ENCODE data around the gene FBH1.
"Not testable (repeated sequence)": the region's sequence is repeated elsewhere in the genome, so short reads cannot be mapped to it uniquely, and the experiment has no call there.

The FBH1 gene

DNA sequence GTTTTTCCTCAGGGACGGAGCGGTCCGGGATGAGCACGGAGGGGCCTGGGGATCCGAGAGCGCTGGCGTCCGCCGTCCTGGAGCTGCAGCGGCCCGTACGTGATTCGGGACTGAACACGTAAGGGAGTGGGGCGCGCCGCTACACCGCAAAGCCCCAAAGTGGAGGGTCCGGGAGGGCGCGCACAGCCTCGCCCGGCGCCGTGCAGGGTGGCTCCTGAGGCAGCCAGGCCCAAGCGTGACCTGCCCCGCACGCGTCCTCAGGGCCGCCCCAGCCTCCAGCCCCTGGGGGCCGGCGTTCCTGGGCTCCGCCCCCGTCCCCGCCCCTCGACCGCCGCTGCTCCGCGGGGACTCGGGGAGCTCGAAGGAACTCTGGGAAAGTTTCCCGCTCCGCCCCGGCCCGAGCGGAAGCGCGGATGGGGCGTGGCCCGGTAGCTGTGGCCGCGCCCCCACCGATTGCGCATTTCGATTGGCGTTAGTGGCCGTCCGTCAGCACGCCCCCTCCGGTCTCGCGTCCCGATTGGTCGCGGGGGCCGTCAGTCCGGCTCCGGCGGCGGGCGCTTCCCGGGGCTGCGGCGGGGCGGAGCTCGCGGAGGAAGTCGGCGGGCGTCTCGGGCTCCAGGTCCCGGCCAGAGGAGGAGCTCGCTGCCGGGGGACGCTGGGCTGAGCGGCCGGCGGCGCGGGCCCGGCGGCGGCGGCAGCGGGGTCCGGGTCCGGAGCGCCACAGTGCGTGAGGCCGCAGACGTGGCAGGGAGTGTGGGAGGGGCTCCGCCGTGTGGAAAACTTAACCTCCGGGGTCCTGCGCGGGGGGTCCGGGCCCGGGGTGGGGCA is at the start of gene FBH1, which contains the start of gene ANKRD16:
FBH1 (plus strand) TSS at position 620 of the 828 bp plus-strand sequence; CDS start at position 723, 103 bp downstream.
ANKRD16 (minus strand) TSS at position 270 of the 828 bp plus-strand sequence. CDS start 539 bp downstream, outside the sequence.
- peak; percentile 92 for ATAC-seq

DNA sequence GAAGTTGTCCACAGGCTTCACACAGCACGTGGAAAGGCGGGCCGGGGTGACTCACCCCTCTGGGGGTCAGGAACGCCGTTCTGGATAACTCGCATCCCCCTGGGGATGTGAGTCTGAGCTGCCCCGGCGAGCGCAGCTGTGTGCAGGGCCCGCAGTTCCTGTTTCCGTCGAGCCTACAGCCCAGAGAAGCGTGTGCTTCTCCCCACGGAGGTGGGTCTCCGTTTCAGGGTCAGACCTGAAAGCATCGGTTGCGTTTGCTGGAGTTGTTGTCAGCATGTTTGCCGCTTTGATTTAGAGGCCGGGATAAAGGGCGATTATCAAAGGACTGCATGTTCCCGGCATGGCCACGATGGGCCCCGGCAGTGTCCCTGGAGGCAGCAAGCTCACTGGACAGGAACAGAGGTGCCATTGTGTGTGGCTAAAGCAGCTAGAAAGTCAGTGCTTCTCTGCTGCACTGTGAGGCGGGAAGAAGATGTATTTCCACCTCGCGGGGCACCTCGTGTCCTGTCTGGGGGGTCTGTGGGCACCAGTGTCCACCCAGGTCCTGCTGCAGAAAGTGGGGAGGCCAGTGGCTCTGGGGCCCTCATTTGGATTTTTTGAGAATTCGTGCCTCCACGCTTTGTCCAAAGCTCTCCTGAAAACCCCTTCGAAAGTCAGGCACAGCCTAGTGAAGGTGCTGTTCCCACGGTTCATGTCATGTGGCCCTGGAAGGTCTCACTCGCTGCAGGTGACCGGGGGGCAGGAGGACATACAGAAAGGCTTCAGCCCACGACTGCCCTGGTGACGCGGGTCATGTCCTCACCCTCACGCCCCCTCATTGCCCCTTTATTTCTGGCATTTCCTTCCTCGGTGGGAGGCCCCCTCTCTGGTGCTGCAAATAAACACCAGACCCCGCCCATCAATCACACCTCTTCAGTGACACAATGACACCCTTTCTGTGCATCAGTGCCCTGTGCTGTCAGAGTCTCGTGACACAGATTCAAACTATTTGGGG is 49.4 kb upstream of the FBH1 start:
- ATAC-seq (peak; percentile 19), DNase-seq (peak; percentile 40)

More for the DNA sequence above, at the start of gene FBH1, which contains the start of gene ANKRD16:
- peak; percentile 99 for DNase-seq

DNA sequence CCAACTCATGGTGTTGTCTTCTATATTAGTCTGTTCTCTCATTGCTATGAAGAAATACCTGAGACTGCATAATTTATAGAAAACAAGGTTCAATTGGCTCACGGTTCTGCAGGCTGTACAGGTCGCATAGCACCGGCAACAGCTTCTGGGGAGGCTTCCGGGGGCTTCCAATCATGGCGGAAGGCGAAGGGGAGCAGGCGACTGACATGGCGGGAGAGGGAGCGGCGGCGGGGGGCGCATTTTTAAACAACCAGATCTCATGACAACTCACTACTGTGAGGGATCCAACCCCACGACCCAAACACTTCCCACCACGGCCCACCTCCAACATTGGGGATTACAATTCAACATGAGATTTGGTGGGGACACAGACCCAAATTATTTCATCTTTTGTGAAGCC is 48.1 kb upstream of the FBH1 start:
- no peak for ATAC-seq
- no peak for DNase-seq

DNA sequence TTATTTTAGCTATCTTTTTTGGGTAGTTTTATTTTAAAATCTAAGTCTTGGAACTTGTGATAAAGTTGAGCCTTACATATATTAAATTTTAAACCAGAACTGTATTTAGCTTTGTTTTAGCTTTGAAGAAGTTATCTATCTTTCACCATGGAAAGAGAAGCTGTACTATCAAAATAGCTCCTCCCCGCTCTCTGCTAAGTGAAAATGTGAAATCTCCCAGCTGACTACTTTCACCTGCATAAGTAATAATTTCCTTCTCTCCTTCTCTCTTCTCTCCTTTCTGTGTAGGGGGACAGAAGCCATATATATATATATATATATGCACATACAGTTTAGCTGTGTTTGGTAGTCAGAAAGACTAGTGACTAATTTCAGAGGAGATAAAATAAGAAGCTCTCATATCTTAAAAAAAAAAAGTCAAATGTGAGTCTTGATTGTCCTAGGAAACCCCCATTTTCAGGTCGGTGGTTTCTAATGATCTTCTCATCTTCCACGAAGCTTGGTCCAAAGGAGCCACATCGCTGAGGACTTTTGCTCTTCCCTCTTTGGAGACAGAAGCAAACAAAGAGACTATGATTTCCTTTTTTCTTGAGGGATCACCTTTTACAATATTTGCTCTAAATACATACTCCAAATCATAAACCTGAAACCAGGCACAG is 46.2 kb upstream of the FBH1 start:
- no peak for DNase-seq
- ATAC-seq: peak; percentile 78

DNA sequence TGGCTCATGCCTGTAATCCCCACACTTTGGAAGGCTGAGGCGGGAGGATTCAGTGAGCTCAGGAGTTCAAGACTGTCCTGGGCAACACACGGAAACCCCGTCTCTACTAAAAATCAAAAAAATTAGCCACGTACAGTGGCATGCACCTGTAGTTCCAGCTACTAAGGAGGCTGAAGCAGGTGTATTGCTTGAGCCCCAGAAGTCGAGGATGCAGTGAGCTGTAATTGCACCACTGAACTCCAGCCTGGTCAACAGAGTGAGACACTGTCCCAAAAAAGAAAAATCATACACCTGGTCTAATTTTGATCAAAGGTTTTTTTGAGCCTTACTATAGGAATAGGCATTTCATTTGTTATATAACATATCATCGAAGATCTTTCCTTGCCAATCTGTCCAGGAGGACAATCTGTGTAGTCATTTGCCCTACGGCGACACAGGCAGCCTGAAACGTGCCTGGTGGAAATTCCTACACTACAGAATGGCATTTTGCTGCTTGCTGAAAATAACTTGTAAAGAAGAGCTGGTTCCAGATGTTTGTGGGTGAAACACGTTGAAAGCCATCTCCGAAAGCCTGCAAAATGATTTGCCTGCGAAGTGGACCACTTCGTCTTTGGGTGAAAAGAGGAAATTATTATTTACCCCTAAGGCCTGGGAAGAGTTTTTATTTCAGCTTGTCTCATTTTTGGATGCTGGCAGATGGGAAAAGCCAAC is 45.5 kb upstream of the FBH1 start:
- ATAC-seq: no peak

DNA sequence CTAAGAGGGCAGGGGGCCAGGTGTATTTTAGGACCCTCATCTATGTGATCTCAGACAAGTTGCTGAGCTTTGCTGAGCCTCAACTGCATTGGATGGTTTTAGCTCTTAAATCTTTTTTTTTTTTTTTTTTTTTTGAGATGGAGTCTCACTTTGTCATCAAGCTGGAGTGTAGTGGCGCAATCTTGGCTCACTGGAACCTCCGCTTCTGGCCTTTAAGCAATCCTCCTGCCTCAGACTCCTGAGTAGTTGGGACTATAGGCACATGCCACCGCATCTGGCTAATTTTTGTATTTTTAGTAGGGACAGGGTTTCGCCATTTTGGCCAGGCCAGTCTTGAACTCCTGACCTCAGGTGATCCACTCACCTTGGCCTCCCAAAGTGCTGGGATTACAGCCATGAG is 43.4 kb upstream of the FBH1 start:
- not testable (repeated sequence) for ATAC-seq, DNase-seq

More for the DNA sequence above, 45.5 kb upstream of the FBH1 start:
- no peak for DNase-seq

DNA sequence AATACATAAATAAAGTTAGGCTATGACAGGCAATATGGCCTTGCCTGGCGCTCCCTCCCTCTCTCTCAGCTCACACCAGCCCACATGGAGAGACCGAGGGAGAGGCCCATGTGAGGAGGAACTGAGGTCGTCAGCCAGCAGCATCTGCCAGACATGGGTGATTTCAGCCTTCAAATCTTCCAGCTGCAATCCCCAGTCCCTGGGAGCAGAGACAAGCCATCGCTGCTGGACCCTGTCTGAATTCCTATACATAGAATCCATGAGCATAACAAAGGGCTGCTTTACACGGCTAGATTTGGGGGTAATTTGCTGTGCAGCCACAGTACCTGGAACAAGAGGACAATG is 35.9 kb upstream of the FBH1 start:
- DNase-seq (no peak), ATAC-seq (no peak)

DNA sequence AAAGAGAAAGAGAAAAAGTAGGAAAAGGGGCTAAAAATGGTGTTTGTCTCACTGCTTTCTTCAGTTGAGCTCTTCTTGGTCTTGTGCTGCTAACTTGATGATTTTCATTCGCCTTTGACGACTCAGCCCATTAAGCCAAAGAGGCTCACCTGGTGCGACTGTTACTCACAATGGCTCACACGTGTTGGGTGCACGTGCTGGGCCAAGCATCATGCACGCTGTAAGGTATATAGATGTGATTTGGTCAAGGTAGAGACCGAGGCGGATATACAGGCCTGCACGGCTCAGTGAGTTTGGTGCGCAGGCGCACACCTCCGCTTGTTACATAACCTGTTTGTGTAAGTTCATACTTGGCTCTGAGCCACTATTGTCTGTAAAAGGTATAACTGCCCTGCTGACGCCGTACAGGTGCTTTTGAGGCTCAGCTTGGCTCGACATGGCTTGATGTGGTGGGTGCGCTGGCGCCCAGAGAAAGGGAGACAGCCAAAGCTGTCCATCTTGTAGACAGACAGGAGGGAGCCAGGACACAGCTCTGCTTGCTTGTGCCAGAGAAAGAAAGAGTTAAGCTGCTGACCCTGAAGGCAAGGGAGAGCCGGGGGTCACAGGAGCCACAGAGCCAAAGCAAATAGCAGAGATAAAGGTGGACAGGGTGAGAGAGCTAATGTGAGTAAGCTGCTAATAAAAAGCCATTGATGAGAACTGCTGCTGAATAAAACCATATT is 33.9 kb upstream of the FBH1 start:
- no peak for ATAC-seq
- no peak for DNase-seq

DNA sequence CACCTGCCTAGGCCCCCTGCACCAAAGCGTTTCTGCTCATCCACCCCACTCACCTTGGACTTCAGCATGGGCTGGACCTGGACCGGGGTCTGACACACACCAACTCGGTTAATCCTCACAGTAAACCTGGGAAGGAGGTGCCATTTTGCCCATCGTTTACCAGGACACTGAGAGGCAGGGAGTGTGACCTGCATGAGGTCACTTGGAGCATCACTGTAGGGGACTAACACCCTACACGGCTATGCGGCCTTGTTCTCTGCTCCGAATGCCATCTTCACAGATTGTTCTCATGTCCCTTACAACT is 33.4 kb upstream of the FBH1 start:
- DNase-seq (no peak), ATAC-seq (no peak)

DNA sequence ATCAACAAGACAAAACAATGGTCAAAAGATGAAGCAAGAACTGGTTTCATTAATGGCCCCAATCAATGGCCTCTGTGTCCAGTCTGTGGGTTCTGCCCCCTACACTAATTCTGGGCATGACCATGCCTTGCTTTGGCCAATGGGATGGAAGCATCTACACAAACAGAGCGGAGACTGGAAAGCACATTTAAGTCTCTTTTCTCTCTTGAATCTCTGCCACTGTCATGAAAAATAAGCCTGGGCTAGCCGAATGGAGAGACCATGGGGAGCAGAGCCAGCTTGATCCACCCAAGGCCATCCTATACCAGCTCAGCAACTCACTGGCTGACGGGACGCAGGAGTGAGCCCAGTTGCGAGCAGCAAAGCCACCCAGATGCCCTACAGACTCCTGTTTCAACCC is 31.2 kb upstream of the FBH1 start:
- ATAC-seq: no peak

DNA sequence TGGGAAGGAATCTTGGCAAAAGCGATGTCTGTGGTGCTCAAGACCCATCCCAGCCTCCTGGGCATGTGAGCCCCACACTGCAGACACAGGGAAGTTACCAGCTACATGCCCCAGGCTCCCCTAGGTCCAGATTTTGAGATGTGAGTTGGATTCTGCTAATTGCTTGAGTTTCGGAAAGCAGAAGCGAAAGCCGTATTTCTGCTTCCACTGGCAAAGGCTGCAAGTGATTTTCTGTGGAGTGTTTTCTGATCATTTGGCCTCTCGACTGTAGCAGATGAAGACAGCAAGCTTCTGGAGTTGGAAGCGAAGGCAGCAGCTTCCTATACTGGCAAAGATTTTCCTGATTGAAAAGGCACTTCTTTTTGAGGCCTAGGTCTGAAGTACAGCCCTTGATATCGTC is 30.0 kb upstream of the FBH1 start:
- no peak for DNase-seq
- no peak for ATAC-seq

More for the DNA sequence above, 31.2 kb upstream of the FBH1 start:
- DNase-seq: no peak

DNA sequence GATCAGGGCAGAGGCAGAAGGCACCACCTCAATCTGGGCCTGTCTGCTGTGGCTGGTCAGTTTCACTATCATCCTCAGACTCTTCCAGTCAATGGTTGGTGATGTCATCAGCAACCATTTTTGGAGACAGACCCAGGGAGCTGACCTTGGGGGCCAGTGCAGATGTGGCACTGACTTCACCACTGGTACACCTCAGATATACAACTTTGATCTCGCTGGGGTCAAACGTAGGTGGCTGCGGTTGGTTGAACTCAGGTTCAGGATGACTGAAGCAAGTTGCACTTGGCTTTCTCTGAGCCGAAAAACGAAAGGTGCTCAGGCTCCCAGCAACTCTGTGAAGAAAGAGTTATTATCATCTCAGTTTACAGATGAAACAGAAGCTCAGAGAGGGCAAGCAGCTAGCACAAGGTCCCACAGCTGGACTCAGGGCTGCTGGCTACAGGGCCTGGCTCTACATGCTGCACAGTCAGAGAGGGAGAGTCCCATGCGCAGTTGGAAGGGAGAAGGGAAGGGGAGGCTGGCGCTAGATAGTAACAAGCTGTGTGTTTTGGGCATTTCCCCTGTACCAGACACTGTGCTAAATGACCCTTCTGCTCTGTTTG is 27.6 kb upstream of the FBH1 start:
- DNase-seq (no peak), ATAC-seq (peak; percentile 74)

DNA sequence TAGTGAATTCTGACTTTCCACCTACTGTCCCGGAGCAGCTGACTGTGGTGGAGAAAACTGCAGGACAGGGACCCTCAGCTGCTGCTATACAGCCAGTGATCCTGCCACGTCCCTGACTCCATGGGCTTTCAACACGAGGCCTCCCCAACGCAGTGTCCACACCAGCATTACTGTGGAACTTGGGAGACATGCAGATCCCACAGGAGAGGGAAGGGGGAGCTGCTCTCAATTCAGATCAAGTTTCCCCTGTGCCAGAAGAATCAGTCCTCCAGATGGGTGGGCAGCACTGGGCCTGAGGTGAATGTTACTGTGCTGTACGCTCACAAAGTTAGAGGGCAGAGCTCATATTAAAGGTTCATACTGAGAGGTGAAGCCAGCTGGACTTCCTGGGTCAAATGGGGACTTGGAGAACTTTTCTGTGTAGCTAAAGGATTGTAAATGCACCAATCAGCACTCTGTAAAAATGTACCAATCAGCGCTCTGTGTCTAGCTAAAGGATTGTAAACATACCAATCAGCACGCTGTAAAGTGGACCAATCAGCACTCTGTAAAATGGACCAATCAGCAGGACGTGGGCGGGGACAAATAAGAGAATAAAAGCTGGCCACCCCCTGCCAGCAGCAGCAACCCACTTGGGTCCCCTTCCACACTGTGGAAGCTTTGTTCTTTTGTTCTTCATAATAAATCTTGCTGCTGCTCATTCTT is 26.9 kb upstream of the FBH1 start:
- not testable (repeated sequence) for DNase-seq, ATAC-seq

DNA sequence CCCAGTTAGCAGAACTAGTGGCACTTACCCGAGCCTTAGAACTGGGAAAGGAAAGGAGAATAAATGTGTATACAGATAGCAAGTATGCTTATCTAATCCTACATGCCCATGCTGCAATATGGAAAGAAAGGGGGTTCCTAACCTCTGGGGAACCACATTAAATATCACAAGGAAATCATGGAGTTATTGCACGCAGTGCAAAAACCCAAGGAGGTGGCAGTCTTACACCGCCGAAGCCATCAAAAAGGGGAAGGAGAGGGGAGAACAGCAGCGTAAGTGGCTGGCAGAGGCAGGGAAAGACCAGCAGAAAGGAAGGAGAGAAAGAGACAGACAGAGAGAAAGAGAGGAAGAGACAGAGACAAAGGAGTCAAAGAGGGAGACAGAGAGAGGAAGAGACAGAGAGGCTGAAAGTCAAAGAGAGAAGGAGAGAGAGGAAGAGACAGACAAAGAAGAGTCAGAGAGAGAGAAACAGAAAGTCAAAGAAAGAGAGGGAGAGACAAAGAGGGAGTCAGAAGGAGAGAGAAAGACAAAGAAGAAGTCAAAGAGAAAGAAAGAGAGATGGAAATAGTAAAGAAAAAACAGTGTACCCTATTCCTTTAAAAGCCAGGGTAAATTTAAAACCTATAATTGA is 23.5 kb upstream of the FBH1 start:
- ATAC-seq, DNase-seq: not testable (repeated sequence)

DNA sequence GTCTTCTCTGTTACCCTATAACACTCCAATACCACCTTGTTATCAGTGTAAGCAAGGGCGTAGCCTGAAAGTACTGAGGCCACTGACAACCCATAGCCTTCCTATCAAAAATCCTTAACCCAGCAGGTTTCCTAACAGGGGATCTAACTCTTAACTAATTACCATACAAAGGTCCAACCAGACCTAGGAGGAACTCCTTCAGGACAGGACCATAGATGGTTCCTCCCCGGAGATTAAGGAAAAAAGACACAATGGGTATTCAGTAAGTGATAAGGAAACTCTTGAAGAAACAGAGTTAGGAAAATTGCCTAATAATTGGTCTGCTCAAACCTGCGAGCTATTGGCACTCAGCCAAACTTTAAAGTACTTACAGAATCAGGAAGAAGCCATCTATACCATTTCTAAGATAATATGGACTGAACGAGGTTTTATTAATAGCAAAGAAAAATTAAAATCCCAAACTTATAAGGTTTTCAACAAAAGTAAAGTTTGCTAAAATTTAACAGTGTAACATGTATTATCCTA is 22.9 kb upstream of the FBH1 start:
- DNase-seq, ATAC-seq: not testable (repeated sequence)

DNA sequence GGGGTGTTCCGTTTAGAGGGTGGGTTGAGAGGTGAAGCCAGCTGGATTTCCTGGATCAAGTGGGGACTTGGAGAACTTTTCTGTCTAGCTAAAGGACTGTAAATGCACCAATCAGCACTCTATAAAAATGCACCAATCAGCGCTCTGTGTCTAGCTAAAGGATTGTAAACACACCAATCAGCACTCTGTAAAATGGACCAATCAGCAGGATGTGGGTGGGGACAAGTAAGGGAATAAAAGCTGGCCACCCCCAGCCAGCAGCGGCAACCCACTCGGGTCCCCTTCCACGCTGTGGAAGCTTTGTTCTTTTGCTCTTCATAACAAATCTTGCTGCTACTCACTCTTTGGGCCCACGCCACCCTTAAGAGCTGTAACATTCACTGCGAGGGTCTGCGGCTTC is 21.7 kb upstream of the FBH1 start:
- not testable (repeated sequence) for ATAC-seq, DNase-seq

DNA sequence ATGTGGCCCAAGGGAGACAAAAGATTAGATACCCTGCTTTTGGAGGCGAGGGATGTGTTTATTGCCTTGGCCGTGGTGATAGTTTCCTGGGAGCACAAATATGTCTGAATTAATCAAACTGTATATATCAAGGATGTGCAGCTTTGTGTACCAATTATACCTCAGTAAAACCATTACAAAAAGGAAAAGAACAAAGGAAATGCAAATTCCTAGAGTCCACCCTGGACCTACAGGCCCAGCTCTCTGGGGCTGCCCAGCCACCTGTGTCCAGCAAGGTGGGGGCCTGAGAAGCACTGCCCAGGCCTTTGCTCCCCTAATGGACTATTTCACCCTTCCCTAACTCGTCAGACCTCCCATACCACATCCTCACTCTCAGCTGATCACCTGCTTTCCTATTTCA is 20.9 kb upstream of the FBH1 start:
- DNase-seq (no peak), ATAC-seq (no peak)

DNA sequence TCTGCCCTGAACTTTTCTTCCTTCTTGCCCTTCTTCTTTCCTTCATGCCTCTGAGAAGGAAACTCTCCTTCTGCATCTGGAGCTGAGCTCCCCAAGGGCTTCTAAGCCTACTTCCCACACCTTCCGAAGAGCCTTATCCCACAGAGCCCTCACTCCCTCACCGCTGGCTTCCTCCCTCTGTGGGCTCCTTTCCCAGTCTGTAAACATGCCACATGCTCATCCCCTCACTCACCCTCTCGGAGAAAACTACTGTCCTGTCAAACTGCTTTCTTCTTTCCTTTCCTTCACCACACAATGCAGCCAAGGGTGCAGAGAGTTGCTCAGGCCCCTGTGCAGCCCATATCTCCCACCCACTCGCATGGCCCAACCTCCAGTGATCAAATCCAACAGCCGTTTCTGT is 18.4 kb upstream of the FBH1 start:
- no peak for DNase-seq
- ATAC-seq: no peak

DNA sequence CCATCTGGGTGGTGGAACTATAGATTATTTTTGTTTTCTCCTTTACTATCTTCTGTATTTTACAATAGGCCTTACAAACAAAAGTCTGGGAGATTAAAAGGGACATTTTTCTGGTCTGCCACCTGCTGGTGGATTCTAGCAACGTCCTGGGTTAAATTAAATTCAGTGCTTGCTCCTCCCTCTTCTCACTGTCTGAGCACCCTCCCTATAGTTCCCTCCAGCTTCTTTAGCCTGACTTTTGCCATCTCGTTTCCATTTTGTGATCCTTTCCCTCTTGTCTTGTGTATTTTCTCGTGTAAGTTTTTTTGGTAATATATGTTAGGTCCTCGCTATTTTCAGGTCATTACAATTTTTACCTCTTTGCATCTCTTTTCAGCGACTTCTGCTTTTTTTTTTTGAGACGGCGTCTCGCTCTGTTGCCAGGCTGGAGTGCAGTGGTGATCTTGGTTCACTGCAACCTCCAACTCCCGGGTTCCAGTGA is 16.5 kb upstream of the FBH1 start:
- DNase-seq: peak; percentile 66
- peak; percentile 85 for ATAC-seq
